Tibial artery (tissue), 4 donors: ENCODE measurements around the gene PI4KB.
"Not testable (repeated sequence)": the region's sequence is repeated elsewhere in the genome, so short reads cannot be mapped to it uniquely, and the experiment has no call there.

ENCODE experiments used
- DNase-seq, 2 donors: peaks; one replicate each; pipeline ENCODE4 v3.0.0-alpha.2; 2019
- H3K27ac ChIP-seq, 2 donors: fragments of 200-600 bp; sonication (generic) in 1 of 2; 1 replicate in 1 of 2; 2 replicates in 1 of 2; pipeline ENCODE4 v1.5.1; 2018 to 2019; ENCODE audit warnings: mild to moderate bottlenecking in 1 of 2
- H3K27me3 ChIP-seq, 2 donors: fragments of 200-600 bp; sonication (generic) in 1 of 2; one replicate each; pipeline versions ENCODE4 v1.5.1 to v1.6.0; 2016 to 2019
- H3K36me3 ChIP-seq, 3 donors: fragments of 200-600 bp; sonication (generic) in 2 of 3; one replicate each; pipeline ENCODE4 v1.5.1; 2016 to 2019; ENCODE audit warnings: mild to moderate bottlenecking in 2 of 3
- H3K4me1 ChIP-seq, 4 donors: fragments of 200-600 bp; sonication (generic) in 2 of 4; 1 replicate in 3 of 4; 2 replicates in 1 of 4; pipeline ENCODE4 v1.5.1; 2016 to 2019
- H3K4me3 ChIP-seq, 2 donors: fragments of 200-600 bp; sonication (generic) in 1 of 2; 1 replicate in 1 of 2; 2 replicates in 1 of 2; pipeline ENCODE4 v1.5.1; 2018 to 2019; ENCODE audit warnings: mild to moderate bottlenecking in 2 of 2
- H3K9me3 ChIP-seq, 3 donors: fragments of 200-600 bp; sonication (generic) in 1 of 3; one replicate each; pipeline ENCODE4 v1.5.1; 2016 to 2019
- CTCF ChIP-seq, 2 experiments: fragments of 200-600 bp in 1 of 2; fragments of 450-650 bp in 1 of 2; IDR thresholded peaks; one replicate each; pipeline ENCODE4 v1.5.1; 2017 to 2019; ENCODE audit warnings: antibody characterized with exemption in 2 of 2, mild to moderate bottlenecking in 1 of 2, moderate library complexity in 1 of 2
- intact Hi-C: fragments of 100-400 bp; cut with DNase I; formaldehyde crosslinking; loops from one replicate; pipeline ENCODE4 v1.15.0; 2023; ENCODE audit warnings: low total_unique reads

PI4KB gene

GRCh38 chr1:151282883-151283725 lies 44.1 kb downstream of the PI4KB start:
- H3K4me3 ChIP-seq = peak overlapping the region; percentile 70 to 87
- H3K9me3 ChIP-seq = no peaks in the 10 kb centered on the region
- peak in 1 of 2 donors; percentile 73 for DNase-seq
- no peaks in the 10 kb centered on the region for H3K27me3 ChIP-seq
- intact Hi-C loops = no loop called here
- H3K27ac ChIP-seq = peak overlapping the region; percentile 96
- H3K36me3 ChIP-seq = peaks cover 21 to 35% (median 27%) of the 10 kb centered on the region in 3 donors
- H3K4me1 ChIP-seq = peaks cover 0 to 20% (median 19%) of the 10 kb centered on the region in 4 donors
- no peak for TF ChIP-seq CTCF (IDR thresholded peaks at IDR 0.05)

GRCh38 chr1:151281969-151282882 lies 45.0 kb downstream of the PI4KB start, which contains the start of gene ZNF687:
TSS of gene ZNF687 (plus strand) at chr1:151282299. CDS start at chr1:151286292, 3,993 bp downstream.
- H3K9me3 ChIP-seq = no peaks in the 10 kb centered on the region
- TF ChIP-seq CTCF (IDR thresholded peaks at IDR 0.05) = peak in 1 of 2 experiments; percentile 3
- peak; percentile 100 for DNase-seq
- H3K4me1 ChIP-seq = peaks cover 0 to 20% (median 19%) of the 10 kb centered on the region in 4 donors
- peak within 1 kb of the TSS; percentile 96 for H3K27ac ChIP-seq
- peak within 1 kb of the TSS; percentile 70 to 87 for H3K4me3 ChIP-seq
- H3K27me3 ChIP-seq = no peaks in the 10 kb centered on the region
- peaks cover 12 to 26% (median 18%) of the 10 kb centered on the region in 3 donors for H3K36me3 ChIP-seq
- intact Hi-C loops = no loop called here

GRCh38 chr1:151281225-151281968 lies 45.8 kb downstream of the PI4KB start:
- peak; percentile 23 to 31 for TF ChIP-seq CTCF (IDR thresholded peaks at IDR 0.05)
- H3K4me1 ChIP-seq = peaks cover 0 to 20% (median 19%) of the 10 kb centered on the region in 4 donors
- no peaks in the 10 kb centered on the region for H3K9me3 ChIP-seq
- intact Hi-C loops = no loop called here
- DNase-seq = peak; percentile 96 to 99
- H3K27ac ChIP-seq = peak overlapping the region; percentile 96
- H3K4me3 ChIP-seq = peak overlapping the region; percentile 70 to 87
- H3K27me3 ChIP-seq = no peaks in the 10 kb centered on the region
- H3K36me3 ChIP-seq = peaks cover 4 to 18% (median 9%) of the 10 kb centered on the region in 3 donors

GRCh38 chr1:151277249-151277648 lies 50.0 kb downstream of the PI4KB start:
- Histone ChIP-seq H3K27me3 (no peaks in the 10 kb centered on the region), H3K4me3 (no peak overlapping the region), H3K9me3 (no peaks in the 10 kb centered on the region), H3K4me1 (peaks cover 0 to 5% (median 4%) of the 10 kb centered on the region in 4 donors), H3K36me3 (peaks cover 0 to 8% (median 5%) of the 10 kb centered on the region in 3 donors), H3K27ac (no peak overlapping the region)
- no peak for TF ChIP-seq CTCF (IDR thresholded peaks at IDR 0.05)
- no peak for DNase-seq
- intact Hi-C loops = no loop called here

- H3K9me3 ChIP-seq, H3K4me1 ChIP-seq, H3K27ac ChIP-seq, DNase-seq, H3K27me3 ChIP-seq, H3K4me3 ChIP-seq, intact Hi-C loops: not testable (repeated sequence)
- H3K36me3 ChIP-seq = peaks cover under 1 to 11% (median 5%) of the 10 kb centered on the region in 3 donors
Observed at GRCh38 chr1:151275341-151275740, 51.9 kb downstream of the PI4KB start.
